ENCODE results near the gene ALKBH3. TPM values are rescaled to one million over a fixed set of nuclear protein-coding genes. Genes with fewer than 3 reads are reported as not detected.

ALKBH3 gene
- polyA plus RNA-seq, 1 of the 3 experiments (the other 2 are of a cell fraction), result 27.0 TPM

- TF ChIP-seq, protein P1, sequence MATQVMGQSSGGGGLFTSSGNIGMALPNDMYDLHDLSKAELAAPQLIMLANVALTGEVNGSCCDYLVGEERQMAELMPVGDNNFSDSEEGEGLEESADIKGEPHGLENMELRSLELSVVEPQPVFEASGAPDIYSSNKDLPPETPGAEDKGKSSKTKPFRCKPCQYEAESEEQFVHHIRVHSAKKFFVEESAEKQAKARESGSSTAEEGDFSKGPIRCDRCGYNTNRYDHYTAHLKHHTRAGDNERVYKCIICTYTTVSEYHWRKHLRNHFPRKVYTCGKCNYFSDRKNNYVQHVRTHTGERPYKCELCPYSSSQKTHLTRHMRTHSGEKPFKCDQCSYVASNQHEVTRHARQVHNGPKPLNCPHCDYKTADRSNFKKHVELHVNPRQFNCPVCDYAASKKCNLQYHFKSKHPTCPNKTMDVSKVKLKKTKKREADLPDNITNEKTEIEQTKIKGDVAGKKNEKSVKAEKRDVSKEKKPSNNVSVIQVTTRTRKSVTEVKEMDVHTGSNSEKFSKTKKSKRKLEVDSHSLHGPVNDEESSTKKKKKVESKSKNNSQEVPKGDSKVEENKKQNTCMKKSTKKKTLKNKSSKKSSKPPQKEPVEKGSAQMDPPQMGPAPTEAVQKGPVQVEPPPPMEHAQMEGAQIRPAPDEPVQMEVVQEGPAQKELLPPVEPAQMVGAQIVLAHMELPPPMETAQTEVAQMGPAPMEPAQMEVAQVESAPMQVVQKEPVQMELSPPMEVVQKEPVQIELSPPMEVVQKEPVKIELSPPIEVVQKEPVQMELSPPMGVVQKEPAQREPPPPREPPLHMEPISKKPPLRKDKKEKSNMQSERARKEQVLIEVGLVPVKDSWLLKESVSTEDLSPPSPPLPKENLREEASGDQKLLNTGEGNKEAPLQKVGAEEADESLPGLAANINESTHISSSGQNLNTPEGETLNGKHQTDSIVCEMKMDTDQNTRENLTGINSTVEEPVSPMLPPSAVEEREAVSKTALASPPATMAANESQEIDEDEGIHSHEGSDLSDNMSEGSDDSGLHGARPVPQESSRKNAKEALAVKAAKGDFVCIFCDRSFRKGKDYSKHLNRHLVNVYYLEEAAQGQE (IDR thresholded peaks at IDR 0.05; ENCODE audit: low read depth, low read length), result no peak
- TF ChIP-seq ELF1 (IDR thresholded peaks at IDR 0.05), result no peak
- no peak for TF ChIP-seq NFIC (IDR thresholded peaks at IDR 0.05; ENCODE audit: borderline replicate concordance)
- TF ChIP-seq POLR2AphosphoS5 (IDR thresholded peaks at IDR 0.05; ENCODE audit: low read depth, low read length), result no peak
- TF ChIP-seq NRF1 (IDR thresholded peaks at IDR 0.05; ENCODE audit: low read depth, low read length), result no peak
- peak; percentile 42; the same call in 1 of the 2 replicates for TF ChIP-seq TCF12 (IDR thresholded peaks at IDR 0.05)
- TF ChIP-seq, protein P2, sequence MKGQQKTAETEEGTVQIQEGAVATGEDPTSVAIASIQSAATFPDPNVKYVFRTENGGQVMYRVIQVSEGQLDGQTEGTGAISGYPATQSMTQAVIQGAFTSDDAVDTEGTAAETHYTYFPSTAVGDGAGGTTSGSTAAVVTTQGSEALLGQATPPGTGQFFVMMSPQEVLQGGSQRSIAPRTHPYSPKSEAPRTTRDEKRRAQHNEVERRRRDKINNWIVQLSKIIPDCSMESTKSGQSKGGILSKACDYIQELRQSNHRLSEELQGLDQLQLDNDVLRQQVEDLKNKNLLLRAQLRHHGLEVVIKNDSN (IDR thresholded peaks at IDR 0.05; ENCODE audit: borderline replicate concordance, low read depth), result no peak
- peak; percentile 43; the same call in 1 of the 2 replicates for TF ChIP-seq RAD21 (IDR thresholded peaks at IDR 0.05; ENCODE audit: low read length)
- no peak for TF ChIP-seq RFX5 (IDR thresholded peaks at IDR 0.05; ENCODE audit: low read length)
- no peak for TF ChIP-seq MEF2A (IDR thresholded peaks at IDR 0.05; ENCODE audit: borderline replicate concordance, low read depth)
- TF ChIP-seq MXI1 (IDR thresholded peaks at IDR 0.05; ENCODE audit: low read depth, low read length), result peak; percentile 76; the same call in 1 of the 2 replicates
- TF ChIP-seq CHD2 (IDR thresholded peaks at IDR 0.05; ENCODE audit: low read length, partially characterized antibody), result no peak
- TF ChIP-seq USF2 (IDR thresholded peaks at IDR 0.05; ENCODE audit: borderline replicate concordance, low read depth, low read length), result no peak
- no peak for TF ChIP-seq ZBTB33 (IDR thresholded peaks at IDR 0.05; ENCODE audit: borderline replicate concordance, low read depth)
- TF ChIP-seq JUND (IDR thresholded peaks at IDR 0.05), result no peak
- no peak for TF ChIP-seq RXRA (IDR thresholded peaks at IDR 0.05; ENCODE audit: borderline replicate concordance, low read depth)
- TF ChIP-seq FOSL2 (IDR thresholded peaks at IDR 0.05; ENCODE audit: borderline replicate concordance, low read depth), result no peak
- no peak for TF ChIP-seq YY1 (IDR thresholded peaks at IDR 0.05; ENCODE audit: low read depth)
- peak in 1 of 2 experiments; percentile 92; a peak in 2 of 4 replicates for TF ChIP-seq EP300 (IDR thresholded peaks at IDR 0.05; ENCODE audit: borderline replicate concordance in 1 of 2, low read depth in 1 of 2, low read length in 1 of 2)
Observed at GRCh38 chr11:43941257-43941994, 60.8 kb downstream of the ALKBH3 start (continued).

Data from SK-N-SH (cell line).